HT1080 (cell line): ENCODE results near the gene CSMD2. TPM values are rescaled to one million over a fixed set of nuclear protein-coding genes. Genes with fewer than 3 reads are reported as not detected.

ENCODE experiments used
- DNase-seq: peaks from one replicate; pipeline ENCODE4 v3.0.0-alpha.2; 2015; ENCODE audit warnings: low read depth
- total RNA-seq: library from RNA; depleted of rRNA; stranded (reverse); fragments of >200 nt; shearing (Covaris generic); gene quantifications from 2 replicates; pipeline ENCODE4 v1.2.3, GENCODE V29; 2014

CSMD2 gene
- total RNA-seq, 1 experiment from 2014 or later: 2.3 TPM

DNA sequence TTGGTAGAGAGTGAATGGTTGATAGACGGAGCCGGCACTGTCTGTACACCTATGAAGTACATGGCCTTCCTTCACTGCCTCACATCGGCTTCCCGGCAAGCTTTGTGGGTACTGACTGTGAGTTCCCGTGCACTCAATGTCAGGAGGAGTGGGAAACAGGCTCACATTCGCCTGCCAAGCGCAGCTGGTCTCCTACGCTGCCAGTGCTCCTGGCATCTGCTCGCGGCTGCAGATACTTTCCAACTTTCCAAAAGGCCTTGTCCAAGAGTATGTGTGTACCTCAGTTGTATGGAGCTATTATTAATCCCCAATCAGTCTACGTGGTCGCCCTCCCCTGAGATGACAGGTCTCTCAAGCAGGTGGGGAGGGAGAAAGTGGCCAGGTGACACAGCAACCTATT lies 511.8 kb downstream of the CSMD2 start:
- DNase-seq: no peak

DNA sequence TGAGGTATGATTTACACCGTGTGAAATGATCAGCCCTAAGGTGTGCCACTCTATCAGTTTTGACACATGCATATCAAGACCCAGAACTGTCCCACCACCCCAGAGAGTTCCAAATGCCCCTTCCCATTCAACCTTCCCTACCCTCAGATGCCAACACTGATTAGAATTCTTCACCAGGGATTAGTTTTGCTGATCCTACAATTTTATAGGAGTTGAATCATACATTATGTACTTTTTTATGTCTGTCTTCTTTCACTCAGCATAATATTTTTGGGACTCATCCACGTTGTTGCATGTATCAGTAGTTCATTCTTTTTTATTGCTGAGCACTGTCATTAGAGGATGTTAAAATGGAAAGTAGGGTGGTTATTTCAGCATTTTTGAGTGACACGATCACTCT lies 514.3 kb downstream of the CSMD2 start:
- no peak for DNase-seq

DNA sequence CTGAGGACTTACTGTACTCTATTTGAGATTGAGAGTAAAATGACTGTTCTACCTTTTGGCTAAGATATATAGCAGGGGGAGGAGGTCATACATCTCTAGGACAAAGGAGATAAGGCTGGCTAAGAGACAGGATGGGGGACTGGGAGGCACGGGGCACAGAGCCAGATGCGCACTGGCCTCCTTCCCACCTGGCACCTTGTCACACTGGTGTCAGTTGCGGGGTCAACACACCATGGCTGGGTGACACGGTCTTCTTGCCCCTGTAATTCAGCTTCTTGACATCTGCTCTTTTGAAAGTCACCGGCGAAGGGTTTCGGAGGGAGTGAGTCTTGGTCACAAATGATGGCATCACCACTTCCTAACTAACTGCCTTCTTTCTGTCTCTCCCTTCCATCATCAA lies 515.3 kb downstream of the CSMD2 start:
- DNase-seq: no peak

DNA sequence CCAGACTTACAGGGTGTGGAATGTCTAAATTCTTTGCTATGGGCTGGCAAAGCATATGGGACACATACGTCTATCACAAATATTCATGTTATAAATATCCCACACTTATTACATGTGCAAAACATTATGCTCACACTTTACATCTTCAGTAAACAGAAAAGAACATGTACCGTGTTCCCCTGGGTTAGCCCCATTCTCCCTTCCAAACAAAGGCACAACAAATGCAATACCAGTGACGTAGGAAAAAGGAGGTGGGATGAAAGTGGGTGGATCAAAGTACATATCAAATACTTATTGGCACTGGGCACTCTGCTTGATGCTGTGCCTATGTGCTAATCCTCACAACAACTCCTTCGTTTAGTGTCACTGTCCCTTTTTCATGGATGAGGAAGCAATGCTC lies 521.8 kb downstream of the CSMD2 start:
- DNase-seq: no peak

DNA sequence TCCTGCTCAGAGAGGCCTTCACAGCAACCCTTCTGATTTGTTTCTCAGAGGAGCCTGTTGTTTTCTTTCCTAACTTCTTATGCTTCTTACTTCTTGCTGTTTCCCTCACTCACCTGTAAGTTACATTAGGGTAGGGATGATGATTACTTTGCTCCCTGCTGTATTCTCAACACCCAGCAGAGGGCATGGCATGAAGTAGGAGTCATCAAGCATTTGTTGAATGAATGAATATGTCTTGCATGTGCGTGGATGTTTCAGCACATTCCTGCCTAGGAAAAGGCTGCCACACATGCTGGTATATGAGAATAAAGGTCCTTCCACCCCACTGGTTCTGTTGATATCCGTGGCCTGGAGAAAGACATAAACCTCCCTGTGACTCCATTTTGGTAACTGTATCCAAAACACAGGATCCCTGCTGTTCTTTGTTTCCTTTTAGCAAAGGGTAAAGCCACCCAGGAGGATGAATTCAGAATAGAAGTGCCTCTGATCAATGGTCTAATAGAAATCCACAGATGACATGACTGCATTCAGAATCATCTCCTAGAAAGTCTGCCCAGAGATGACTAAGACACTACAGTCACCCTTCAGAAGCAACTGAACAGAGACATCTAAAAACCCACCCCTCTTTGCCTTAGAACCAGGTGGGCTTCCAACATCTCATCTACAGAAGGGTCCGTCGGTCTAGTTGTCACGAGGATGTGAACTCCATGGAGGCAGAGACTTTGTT lies 523.8 kb downstream of the CSMD2 start:
- peak; percentile 25 for DNase-seq

DNA sequence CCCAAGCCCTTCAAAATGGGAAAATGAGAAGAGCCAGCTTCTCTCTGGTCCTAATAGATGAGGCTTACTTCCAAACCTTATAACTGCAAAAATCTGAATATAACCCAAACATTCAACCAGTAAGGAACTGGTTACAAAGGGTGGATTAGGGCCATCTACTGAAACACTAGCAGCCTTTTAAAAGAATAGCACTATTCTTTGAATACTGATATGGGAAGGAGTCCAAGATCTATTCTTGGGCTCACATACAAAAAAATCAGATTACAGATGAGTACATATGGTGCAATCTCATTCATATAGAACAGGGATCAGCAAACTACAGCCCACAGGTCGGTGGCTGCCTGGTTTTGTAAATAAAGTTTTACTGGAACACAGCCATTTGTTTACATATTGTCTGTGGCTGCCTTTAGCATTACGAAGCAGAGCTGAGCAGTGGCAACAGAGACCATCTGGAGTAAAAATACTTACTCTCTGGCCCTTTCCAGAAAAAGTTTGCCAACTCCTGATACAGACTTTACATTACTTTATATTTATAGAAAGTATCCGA lies 524.8 kb downstream of the CSMD2 start:
- no peak for DNase-seq

DNA sequence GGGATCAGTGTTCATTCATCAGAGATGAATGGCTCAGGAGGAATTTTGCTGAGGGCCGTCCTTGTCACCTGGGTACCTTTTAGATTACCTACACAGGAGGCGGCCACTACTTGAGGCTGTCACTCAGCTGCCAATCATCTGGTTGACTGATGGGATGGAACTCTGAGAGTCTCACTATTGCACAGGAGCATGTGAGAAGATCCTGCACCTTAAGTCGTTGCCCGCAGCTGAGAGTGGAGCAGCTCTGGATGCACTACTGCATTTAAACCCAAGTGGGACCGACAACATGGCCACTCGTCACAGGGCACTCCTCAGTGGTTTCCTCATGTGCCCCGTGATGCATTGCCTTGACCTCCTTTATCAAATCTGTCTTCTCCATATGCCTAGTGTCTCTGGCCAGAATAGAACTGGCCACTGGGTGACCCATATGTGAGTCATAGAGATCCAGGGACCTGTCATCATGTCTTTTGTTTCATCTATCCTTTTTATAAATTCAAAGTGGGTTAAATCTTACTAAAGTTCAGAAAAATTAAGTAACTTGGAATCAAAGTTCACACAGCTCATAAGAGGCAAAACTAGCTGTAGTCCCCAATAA lies 527.1 kb downstream of the CSMD2 start:
- no peak for DNase-seq

DNA sequence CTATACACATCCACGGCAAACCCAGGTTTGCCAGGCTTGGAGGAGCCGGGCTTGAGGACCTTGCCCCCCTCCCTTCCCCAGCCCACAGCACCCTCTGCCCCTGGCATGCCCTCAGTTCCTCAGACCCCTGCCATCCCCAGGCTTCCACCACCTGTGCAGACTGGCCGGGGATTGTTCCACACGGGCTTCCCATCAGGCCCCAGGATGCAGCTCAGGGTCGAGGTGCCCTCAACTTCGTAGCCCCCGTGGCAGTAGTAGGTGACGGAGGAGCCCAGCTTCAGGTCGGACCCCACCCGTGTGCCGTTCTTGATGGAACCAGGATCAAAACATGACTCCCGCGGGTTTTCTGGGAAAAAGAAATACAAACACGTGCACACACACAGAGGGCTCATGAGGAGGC lies 528.8 kb downstream of the CSMD2 start:
- no peak for DNase-seq

DNA sequence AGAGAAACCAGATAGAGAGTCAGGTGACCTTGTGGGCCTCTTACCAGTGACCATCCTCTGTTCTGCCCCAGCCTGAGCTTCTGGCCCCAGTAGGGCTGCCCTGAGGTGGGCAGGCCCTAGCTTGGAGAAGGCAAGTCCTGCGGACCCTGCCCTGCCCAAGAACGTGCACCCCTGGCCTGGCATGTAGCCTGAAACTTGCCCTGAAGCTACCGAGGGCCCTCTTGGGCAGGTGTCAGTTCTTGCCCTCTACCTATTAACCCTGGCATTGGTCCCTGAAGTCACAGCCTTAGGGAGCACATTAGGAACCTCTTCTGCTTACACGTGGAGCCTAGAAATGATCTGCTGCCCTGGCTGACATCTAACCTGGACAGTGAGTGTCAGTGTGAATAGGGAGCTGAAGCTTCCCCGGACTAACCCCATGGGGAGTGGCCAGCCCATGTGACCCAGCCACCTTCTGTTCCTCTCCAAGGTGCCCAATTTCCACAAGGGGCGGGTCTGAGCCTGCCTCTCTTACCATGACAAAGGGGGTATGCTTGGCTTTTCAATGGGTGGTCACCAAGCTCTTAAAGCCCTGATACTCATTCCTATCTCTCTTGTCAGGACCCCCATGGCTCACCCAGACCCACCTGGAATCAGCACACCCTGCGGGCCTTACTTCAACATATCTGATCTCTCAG lies 529.6 kb downstream of the CSMD2 start:
- DNase-seq: no peak

DNA sequence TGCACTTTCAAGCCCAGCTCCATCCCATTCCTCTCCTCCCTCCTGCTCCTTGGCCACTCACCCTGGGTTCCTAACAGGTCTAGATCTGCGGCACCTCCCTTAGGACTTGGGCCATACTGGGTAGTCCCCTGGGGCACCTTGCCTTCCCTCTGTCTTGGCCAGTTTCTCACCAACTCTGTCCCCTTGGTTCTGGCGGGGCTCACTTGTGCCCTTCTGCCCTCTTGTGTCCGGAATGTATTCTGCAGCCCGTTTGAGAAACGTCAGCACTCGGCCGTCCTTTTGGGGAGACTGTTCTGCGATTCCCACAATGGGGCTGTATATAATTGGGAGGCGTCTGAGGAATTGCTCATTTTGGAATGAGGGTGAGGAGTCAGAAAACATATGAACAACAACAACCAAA lies 530.2 kb downstream of the CSMD2 start:
- peak; percentile 27 for DNase-seq

DNA sequence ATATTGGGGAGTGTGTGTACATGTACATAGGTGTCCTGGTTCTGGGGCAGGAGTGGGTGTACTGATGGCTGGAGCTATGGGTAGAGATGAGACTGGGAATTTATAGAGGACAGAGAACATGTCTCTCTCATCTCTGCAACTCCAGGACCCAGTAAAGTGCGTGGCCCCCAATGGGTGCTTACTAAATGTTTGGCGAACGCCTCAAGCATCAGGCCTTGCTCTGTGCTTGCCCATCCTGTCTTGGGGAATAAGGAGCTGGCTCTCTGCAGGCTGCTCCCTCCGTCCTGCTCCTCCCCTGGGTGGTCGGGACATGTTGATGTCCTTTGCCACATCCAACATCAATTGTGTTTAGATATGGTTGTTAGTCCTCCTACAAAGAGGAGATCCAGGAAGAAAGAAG lies 530.9 kb downstream of the CSMD2 start:
- DNase-seq: no peak

DNA sequence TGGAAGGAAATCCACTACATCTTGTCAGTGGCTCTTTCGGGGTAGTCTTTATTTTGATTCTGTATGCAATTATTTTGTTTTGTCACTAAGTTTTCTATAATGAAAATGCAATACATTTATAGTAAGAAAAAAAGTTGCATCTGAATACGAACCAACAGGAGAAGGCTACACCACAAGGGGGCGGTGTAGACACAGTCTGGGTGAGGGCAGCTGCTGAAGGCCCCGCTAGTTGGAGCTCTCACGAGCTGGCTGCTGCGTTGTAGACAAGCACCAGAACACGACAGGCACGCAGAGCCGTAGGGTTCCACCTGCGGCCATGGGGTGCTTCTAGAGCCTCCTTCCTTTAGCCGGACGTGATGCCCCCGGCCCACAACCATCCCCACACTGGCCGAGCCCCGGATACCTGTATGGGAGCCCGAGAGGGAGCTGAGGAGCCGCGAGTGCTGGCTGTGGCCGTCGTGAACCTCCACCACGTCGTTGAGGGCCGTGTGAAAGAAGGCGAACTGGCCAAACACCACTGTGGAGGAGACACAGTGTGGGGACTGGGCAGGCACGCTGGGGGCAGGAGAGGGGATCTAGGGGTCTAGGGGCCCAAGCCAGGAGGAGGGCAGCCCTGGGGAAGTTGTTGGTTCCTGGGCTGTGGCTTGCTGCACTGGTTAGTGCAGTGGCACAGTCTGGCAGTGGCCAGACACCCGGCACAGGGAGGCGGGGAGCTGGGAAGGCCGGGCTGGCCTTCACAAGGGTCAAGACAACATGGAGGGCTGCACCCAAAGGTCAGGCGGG lies 531.8 kb downstream of the CSMD2 start:
- DNase-seq: peak; percentile 68

DNA sequence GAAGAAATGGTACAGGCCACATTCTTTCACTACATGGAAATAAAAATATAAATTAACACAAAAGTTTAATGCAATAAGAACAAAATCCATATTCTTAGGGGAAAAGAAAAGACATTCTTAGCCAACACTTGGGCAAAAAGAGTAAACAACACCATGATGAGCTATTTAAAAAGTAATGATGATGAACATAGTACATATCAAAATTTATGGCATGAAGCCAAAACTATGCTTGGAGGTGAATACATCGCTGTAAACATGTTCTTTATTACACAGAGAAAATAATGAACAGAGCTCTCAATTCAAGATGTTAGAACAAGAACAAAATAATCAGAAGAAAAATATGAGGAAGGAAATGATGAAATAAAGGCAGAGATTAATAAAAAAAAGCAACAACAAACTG lies 534.3 kb downstream of the CSMD2 start:
- DNase-seq: no peak

DNA sequence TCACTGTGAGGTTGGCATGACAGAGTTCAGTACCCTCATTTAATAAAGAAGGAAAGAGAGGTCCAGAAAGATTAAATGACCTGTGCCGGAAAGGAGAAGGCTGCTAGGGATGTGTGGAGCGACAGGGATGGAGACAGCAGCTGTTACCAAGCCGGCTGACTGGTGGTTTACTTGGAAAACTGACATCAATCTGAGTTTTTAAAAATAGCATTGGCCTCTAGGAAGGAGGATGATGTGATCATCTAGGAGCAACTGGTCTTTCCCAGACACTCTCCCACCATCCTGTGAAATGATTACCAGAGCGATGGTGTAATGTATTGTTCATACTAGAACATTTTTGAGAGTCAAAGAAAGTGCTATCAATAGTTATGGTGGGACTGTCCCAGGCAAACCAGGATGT lies 538.2 kb downstream of the CSMD2 start:
- no peak for DNase-seq

DNA sequence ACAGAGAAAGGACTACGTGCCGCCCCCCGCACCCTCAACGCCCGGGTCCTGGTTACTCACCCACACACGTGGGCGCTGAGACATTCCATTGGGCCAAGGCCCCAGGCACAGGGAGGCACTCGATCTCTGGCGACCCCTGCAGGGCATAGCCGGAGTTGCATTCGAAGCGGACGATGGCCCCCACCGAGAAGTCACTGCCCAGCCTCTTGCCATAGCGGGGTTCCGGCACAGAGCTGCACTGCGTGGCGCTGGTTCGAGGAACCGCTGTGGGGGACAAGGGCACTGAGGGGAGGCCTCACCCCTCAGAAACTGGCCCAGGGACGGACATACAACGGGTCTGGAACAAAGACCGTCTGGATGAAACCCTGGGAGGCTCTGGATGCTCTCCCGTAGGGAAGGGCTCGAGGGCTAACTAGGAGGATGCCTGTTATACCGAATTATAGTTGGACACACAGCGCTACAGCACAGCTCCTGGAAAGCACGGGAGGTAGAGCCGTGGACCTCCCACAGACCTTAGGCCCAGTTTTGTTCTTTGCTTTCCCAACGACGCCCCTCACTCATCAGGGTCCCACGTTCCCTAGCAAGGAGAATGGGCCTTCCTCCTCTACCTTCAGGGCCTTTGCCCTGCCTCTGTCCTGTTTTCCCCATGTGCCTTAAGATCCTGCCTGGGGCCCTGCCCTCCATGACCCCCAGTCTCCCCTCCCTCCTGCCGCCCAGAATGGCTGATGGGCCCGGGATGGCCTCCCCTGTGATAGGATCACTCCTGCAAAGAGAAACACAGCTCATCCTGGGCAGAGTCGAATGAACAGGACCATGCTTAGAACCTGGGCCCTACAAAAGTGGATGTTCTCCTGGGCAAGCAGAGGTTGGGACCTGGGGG lies 539.8 kb downstream of the CSMD2 start:
- DNase-seq: peak; percentile 59

DNA sequence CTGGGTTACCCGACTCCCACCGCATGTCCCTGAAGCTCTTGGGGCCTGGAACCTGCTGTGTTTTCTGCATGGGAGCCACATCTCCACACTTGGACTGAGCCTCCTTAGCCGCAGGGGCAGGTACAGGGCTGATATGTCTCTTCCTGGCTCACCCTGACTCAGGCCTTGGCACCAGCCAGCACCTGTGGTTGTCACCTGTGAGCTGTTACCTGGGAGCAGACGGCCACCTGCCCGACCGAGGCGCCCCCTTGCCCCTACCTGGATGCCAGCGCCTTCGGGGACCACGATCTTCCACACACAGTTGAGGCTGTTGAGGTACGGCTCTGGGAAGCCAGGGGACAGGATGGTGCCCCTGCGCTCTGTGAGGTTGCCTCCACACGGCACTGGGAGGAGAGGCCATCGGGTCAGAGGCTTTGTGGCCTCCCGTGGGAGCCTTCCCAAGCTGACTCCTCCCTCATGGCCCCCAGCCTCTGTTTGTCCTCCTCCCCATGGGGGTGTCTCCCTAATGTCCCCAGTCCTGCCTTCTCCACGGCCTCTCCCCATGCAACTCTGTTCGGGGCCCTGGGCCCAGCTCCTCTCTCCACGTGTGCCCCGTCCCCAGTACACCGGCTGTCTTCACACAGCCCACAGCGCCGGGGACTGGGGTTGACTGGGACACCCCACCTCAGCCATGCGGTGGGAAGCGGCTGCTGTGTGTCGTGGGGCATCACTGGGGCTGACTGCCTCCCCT lies 540.6 kb downstream of the CSMD2 start:
- no peak for DNase-seq

DNA sequence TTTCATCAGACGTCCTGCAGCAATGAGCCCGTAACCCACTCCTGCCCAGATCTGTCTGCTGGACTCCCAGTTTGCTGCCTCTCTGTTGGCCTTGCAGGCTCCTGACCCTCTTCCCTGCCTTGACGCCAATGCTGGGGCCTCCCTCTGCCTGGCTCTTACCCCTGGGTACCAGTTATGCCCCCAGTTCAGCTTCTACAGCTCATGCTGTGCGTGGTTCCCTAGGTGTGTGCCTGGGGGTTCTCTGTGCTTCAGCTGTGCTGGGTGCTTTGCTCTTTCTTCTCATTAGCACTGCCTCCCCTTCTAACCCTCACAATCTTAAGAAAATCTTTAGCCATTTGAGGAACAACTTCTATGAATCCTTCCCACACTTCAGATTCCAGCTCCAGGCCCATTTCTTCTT lies 541.2 kb downstream of the CSMD2 start:
- no peak for DNase-seq

DNA sequence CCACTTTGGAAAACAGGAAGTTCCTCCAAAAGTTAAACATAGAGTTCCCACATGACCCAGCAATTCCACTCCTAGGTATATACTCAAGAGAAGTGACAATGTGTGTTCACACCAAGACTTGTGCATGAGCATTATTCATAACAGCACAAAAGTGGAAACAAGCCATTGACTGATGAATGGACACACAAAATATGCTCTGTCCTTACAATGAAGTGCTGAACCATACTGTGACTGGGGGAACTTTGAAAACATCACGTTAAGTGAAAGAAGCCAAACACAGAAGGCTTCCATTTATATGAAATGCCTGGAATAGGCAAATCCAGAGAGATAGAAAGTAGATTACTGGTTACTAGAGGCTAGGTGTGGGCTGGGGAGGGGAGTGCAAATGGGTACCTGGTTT lies 542.3 kb downstream of the CSMD2 start:
- no peak for DNase-seq

DNA sequence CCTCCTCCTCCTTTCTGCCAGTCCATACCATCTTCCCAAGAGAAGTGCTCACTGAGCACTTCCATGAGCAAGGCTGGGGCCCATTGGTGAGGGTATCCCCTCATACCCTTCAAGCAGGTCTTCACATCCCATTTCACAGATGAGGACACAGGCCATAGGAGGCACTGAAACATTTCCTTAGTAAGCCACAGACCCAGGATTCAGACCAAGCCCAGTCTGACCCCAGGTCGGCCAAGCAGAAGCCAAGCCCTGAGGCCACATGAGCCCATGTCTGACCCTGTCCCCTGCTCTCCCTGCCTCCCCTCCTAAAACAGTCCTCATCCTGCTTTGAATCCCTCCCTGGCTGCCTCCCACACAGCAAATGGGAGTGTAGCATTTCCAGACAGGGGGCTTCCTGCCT lies 546.4 kb downstream of the CSMD2 start:
- no peak for DNase-seq

DNA sequence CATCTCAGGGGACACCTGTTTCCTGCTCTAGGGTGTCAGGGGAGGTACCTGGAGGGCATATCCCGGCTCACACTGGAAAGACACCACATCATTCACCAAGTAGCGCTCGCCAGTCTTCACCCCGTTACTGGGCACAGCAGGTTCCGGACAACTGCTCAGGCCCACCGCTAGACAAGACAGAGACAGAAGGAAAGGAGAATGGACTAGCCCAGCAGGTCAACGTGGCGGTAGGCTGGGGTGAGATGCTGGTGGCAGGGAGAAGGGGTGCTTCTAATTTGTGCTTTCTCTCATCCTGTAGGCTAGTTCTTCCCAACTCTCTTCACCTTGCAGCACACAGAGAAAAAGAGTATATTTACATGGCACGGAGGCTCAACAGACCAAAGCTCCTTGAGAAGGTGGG lies 547.6 kb downstream of the CSMD2 start:
- DNase-seq: no peak
